Stimulated activated naive CD8-positive, alpha-beta T cell treated with anti-CD3 and anti-CD28 coated beads, Interleukin-15, amount 100 ng/mL, for 72 hours (primary cell): ENCODE measurements around the gene EGF.

Source experiments
- ATAC-seq: fragments of 150-1000 bp; cut with Tn5 transposase; 2 replicates; pipeline ENCODE4 v1.10.0; 2021; ENCODE audit warnings: mild to moderate bottlenecking, moderate library complexity
- DNase-seq, 2 donors: peaks; one replicate each; pipeline ENCODE4 v3.0.0; 2021 to 2022
- H3K27ac Mint-ChIP-seq, 2 donors: one replicate each; pipeline ENCODE4 v1.8.0; 2022; ENCODE audit warnings: mild to moderate bottlenecking in 2 of 2, mixed read lengths in 2 of 2, moderate library complexity in 2 of 2
- H3K27me3 Mint-ChIP-seq: one replicate; pipeline ENCODE4 v1.8.0; 2022; ENCODE audit warnings: mixed read lengths
- H3K4me1 Mint-ChIP-seq: one replicate; pipeline ENCODE4 v1.8.0; 2022; ENCODE audit warnings: mild to moderate bottlenecking, mixed read lengths
- H3K4me3 Mint-ChIP-seq, 2 donors: one replicate each; pipeline ENCODE4 v1.8.0; 2022; ENCODE audit warnings: mild to moderate bottlenecking in 2 of 2, mixed read lengths in 2 of 2, moderate library complexity in 1 of 2
- H3K9me3 Mint-ChIP-seq, 2 donors: one replicate each; pipeline ENCODE4 v1.8.0; 2022; ENCODE audit warnings: mixed read lengths in 2 of 2

Gene EGF

GRCh38 chr4:110058677-110059076 lies 146.0 kb downstream of the EGF start:
- H3K4me1 Mint-ChIP-seq, result peaks cover 47% of the 10 kb centered on the region
- DNase-seq (no peak), ATAC-seq (peak; percentile 24)
- no peaks in the 10 kb centered on the region for H3K9me3 Mint-ChIP-seq
- no peak overlapping the region for H3K4me3 Mint-ChIP-seq
- H3K27me3 Mint-ChIP-seq, result no peaks in the 10 kb centered on the region
- H3K27ac Mint-ChIP-seq, result no peak overlapping the region

DNA sequence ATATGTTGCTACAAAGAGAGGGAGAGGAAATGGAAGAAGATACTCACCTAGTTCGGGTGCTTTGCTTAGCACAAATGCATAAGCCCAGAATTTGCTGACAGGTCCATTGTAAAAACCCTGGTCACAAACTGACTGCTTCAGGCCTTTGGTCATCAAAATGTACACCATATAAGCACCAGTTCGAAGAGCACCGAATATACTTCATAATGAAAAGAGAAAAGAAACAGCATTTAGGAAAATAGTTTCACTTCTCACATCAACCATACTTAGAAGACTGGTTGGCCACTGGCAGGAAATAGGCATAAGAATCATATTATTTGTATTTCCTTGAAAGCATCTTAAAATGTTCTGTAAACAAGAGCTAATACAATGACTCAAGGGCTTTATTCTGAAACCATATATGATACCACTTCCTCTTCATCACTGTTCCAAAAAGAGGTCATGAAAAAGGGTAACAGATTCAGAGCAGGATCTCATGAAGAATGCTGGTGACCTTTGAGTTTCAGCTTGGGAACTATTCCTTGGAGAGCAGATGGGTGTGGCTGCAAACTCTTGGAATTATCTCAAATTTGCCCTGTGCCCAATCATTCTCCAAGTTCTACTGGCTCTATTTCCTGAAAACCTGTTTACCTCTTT lies 147.0 kb downstream of the EGF start:
- DNase-seq (no peak), ATAC-seq (peak; percentile 87)

GRCh38 chr4:110061076-110061475 lies 148.4 kb downstream of the EGF start:
- Mint-ChIP-seq H3K4me1 (peaks cover 33% of the 10 kb centered on the region), H3K4me3 (no peak overlapping the region), H3K27me3 (no peaks in the 10 kb centered on the region), H3K27ac (no peak overlapping the region), H3K9me3 (no peaks in the 10 kb centered on the region)
- DNase-seq (no peak), ATAC-seq (no peak)

More for the DNA sequence above, 147.0 kb downstream of the EGF start:
- peak overlapping the region; percentile 19 to 63 for H3K27ac Mint-ChIP-seq
- H3K4me1 Mint-ChIP-seq, result peaks cover 47% of the 10 kb centered on the region
- H3K9me3 Mint-ChIP-seq, result no peaks in the 10 kb centered on the region
- no peaks in the 10 kb centered on the region for H3K27me3 Mint-ChIP-seq
- H3K4me3 Mint-ChIP-seq, result peak overlapping the region; percentile 19 to 46
